ENCODE results near the gene TMEM117.

Gene TMEM117

GRCh38 chr12:43883748-43884147 lies 47.9 kb downstream of the TMEM117 start:
- peaks cover 0 to 4% of the 10 kb centered on the region in 2 experiments for H3K4me1 ChIP-seq (ENCODE audit: control insufficient read depth in 1 of 2, insufficient read depth in 2 of 2, low read length in 2 of 2)
- H4K8ac ChIP-seq (ENCODE audit: low read depth, low read length): no peak overlapping the region
- no peak overlapping the region for H3K4me2 ChIP-seq (ENCODE audit: low read length)
- no peaks in the 10 kb centered on the region for H3K79me2 ChIP-seq (ENCODE audit: control insufficient read depth, insufficient read depth, low read length, poor library complexity)
- no peak overlapping the region for H3K14ac ChIP-seq (ENCODE audit: low read length)
- H2AK5ac ChIP-seq (ENCODE audit: low read length): no peak overlapping the region
- DNase-seq: no peak
- H3K36me3 ChIP-seq (ENCODE audit: control insufficient read depth in 1 of 2, insufficient read depth in 2 of 2, low read length in 2 of 2): no peaks in the 10 kb centered on the region
- H2AFZ ChIP-seq (ENCODE audit: insufficient read depth, low read length, poor library complexity): no peak overlapping the region
- H4K12ac ChIP-seq (ENCODE audit: low read depth, low read length): no peak overlapping the region
- H3K23ac ChIP-seq (ENCODE audit: low read length): no peak overlapping the region
- H3K27me3 ChIP-seq (ENCODE audit: insufficient read depth, low read length): no peaks in the 10 kb centered on the region
- H3K79me1 ChIP-seq (ENCODE audit: low read length): no peaks in the 10 kb centered on the region
- H4K91ac ChIP-seq (ENCODE audit: low read depth, low read length): no peak overlapping the region
- H3K18ac ChIP-seq (ENCODE audit: low read length): no peak overlapping the region
- H2BK120ac ChIP-seq (ENCODE audit: insufficient read depth, low read length, poor library complexity): no peak overlapping the region
- H2BK12ac ChIP-seq (ENCODE audit: low read length): no peak overlapping the region
- H3K4me3 ChIP-seq (ENCODE audit: low read depth, low read length): no peak overlapping the region
- no peak overlapping the region for H2BK5ac ChIP-seq (ENCODE audit: low read depth, low read length, poor library complexity)
- no CpG with 5 or more reads among the region's 2 CpGs for WGBS (ENCODE audit: extremely low coverage, insufficient coverage, insufficient read length)
- no peak overlapping the region for H3K9ac ChIP-seq (ENCODE audit: low read length)
- no peak overlapping the region for H3K4ac ChIP-seq (ENCODE audit: low read depth, low read length)
- no peaks in the 10 kb centered on the region for H3K9me3 ChIP-seq (ENCODE audit: insufficient read depth, low read depth, low read length)
- no peak overlapping the region for H3K27ac ChIP-seq (ENCODE audit: low read depth, low read length)

GRCh38 chr12:43884683-43885410 lies 49.0 kb downstream of the TMEM117 start:
- H3K4me1 ChIP-seq (ENCODE audit: control insufficient read depth in 1 of 2, insufficient read depth in 2 of 2, low read length in 2 of 2): peaks cover 0 to 4% of the 10 kb centered on the region in 2 experiments
- no peaks in the 10 kb centered on the region for H3K9me3 ChIP-seq (ENCODE audit: insufficient read depth, low read depth, low read length)
- no peak overlapping the region for H4K8ac ChIP-seq (ENCODE audit: low read depth, low read length)
- no peak overlapping the region for H3K4ac ChIP-seq (ENCODE audit: low read depth, low read length)
- no peak overlapping the region for H3K18ac ChIP-seq (ENCODE audit: low read length)
- H2AFZ ChIP-seq (ENCODE audit: insufficient read depth, low read length, poor library complexity): no peak overlapping the region
- no peak overlapping the region for H3K14ac ChIP-seq (ENCODE audit: low read length)
- H4K12ac ChIP-seq (ENCODE audit: low read depth, low read length): no peak overlapping the region
- H3K4me2 ChIP-seq (ENCODE audit: low read length): no peak overlapping the region
- H3K4me3 ChIP-seq (ENCODE audit: low read depth, low read length): no peak overlapping the region
- no peak overlapping the region for H2BK5ac ChIP-seq (ENCODE audit: low read depth, low read length, poor library complexity)
- H3K27me3 ChIP-seq (ENCODE audit: insufficient read depth, low read length): no peaks in the 10 kb centered on the region
- H3K9ac ChIP-seq (ENCODE audit: low read length): no peak overlapping the region
- no peak overlapping the region for H2AK5ac ChIP-seq (ENCODE audit: low read length)
- no peak overlapping the region for H3K23ac ChIP-seq (ENCODE audit: low read length)
- no peak overlapping the region for H2BK120ac ChIP-seq (ENCODE audit: insufficient read depth, low read length, poor library complexity)
- no peak overlapping the region for H4K91ac ChIP-seq (ENCODE audit: low read depth, low read length)
- no peaks in the 10 kb centered on the region for H3K79me2 ChIP-seq (ENCODE audit: control insufficient read depth, insufficient read depth, low read length, poor library complexity)
- H2BK12ac ChIP-seq (ENCODE audit: low read length): no peak overlapping the region
- no peaks in the 10 kb centered on the region for H3K36me3 ChIP-seq (ENCODE audit: control insufficient read depth in 1 of 2, insufficient read depth in 2 of 2, low read length in 2 of 2)
- DNase-seq: no peak
- no CpG with 5 or more reads among the region's 8 CpGs for WGBS (ENCODE audit: extremely low coverage, insufficient coverage, insufficient read length)
- H3K79me1 ChIP-seq (ENCODE audit: low read length): no peaks in the 10 kb centered on the region
- no peak overlapping the region for H3K27ac ChIP-seq (ENCODE audit: low read depth, low read length)

GRCh38 chr12:43887397-43887796 lies 51.5 kb downstream of the TMEM117 start:
- Histone ChIP-seq H4K8ac (ENCODE audit: low read depth, low read length) (no peak overlapping the region), H3K4ac (ENCODE audit: low read depth, low read length) (no peak overlapping the region), H3K9ac (ENCODE audit: low read length) (no peak overlapping the region), H3K79me1 (ENCODE audit: low read length) (no peaks in the 10 kb centered on the region), H3K4me3 (ENCODE audit: low read depth, low read length) (no peak overlapping the region), H2AK5ac (ENCODE audit: low read length) (no peak overlapping the region), H4K91ac (ENCODE audit: low read depth, low read length) (no peak overlapping the region), H2BK120ac (ENCODE audit: insufficient read depth, low read length, poor library complexity) (no peak overlapping the region), H3K36me3 (ENCODE audit: control insufficient read depth in 1 of 2, insufficient read depth in 2 of 2, low read length in 2 of 2) (no peaks in the 10 kb centered on the region), H2BK12ac (ENCODE audit: low read length) (no peak overlapping the region), H3K14ac (ENCODE audit: low read length) (no peak overlapping the region), H3K4me1 (ENCODE audit: control insufficient read depth in 1 of 2, insufficient read depth in 2 of 2, low read length in 2 of 2) (peaks cover 0 to 4% of the 10 kb centered on the region in 2 experiments), H3K79me2 (ENCODE audit: control insufficient read depth, insufficient read depth, low read length, poor library complexity) (no peaks in the 10 kb centered on the region), H2AFZ (ENCODE audit: insufficient read depth, low read length, poor library complexity) (no peak overlapping the region), H3K9me3 (ENCODE audit: insufficient read depth, low read depth, low read length) (no peaks in the 10 kb centered on the region), H3K4me2 (ENCODE audit: low read length) (no peak overlapping the region), H2BK5ac (ENCODE audit: low read depth, low read length, poor library complexity) (no peak overlapping the region), H3K27ac (ENCODE audit: low read depth, low read length) (no peak overlapping the region), H3K18ac (ENCODE audit: low read length) (no peak overlapping the region), H4K12ac (ENCODE audit: low read depth, low read length) (no peak overlapping the region), H3K23ac (ENCODE audit: low read length) (no peak overlapping the region), H3K27me3 (ENCODE audit: insufficient read depth, low read length) (no peaks in the 10 kb centered on the region)
- no peak for DNase-seq
- WGBS (ENCODE audit: extremely low coverage, insufficient coverage, insufficient read length): no CpG with 5 or more reads among the region's 2 CpGs

DNA sequence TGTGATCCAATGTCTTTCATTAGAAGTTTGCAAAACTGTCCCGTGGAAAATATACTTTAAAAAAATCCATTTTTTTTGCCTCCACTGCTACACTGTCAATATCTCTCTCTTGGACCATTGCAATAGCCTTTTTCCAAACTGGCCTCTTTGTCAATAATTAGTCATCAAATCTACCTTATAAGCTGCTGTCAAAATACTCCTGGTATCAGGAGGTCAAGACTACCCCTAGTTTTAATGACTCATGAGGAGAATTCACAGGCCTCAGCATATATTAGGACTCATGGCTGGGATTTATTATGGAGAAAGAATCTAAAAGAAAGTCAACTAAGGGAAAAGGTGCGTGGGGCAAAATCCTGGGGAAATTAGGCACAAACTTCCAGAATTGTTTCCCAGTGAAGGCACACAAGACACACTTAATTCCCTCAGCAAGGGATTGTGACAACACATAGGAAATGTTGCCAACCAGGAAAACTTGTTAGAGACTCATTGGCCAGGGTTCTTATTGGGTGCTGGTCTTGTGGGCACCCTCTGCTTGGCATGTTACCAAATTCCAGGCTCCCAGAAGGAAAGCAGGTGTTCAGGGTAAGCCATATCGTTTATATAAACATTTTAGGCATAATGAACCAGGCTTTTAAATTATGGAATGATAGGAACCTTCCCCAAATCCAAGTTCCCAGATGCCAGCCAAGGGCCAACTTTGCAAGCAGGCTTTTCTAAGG lies 56.1 kb downstream of the TMEM117 start:
- Histone ChIP-seq H2BK120ac (ENCODE audit: insufficient read depth, low read length, poor library complexity) (no peak overlapping the region), H4K12ac (ENCODE audit: low read depth, low read length) (no peak overlapping the region), H3K4me3 (ENCODE audit: low read depth, low read length) (no peak overlapping the region), H2AK5ac (ENCODE audit: low read length) (no peak overlapping the region), H3K4ac (ENCODE audit: low read depth, low read length) (no peak overlapping the region), H3K14ac (ENCODE audit: low read length) (no peak overlapping the region), H3K27me3 (ENCODE audit: insufficient read depth, low read length) (no peaks in the 10 kb centered on the region), H2BK5ac (ENCODE audit: low read depth, low read length, poor library complexity) (no peak overlapping the region), H3K9ac (ENCODE audit: low read length) (no peak overlapping the region), H2AFZ (ENCODE audit: insufficient read depth, low read length, poor library complexity) (no peak overlapping the region), H3K4me2 (ENCODE audit: low read length) (no peak overlapping the region), H3K36me3 (ENCODE audit: control insufficient read depth in 1 of 2, insufficient read depth in 2 of 2, low read length in 2 of 2) (no peaks in the 10 kb centered on the region), H3K27ac (ENCODE audit: low read depth, low read length) (no peak overlapping the region), H2BK12ac (ENCODE audit: low read length) (no peak overlapping the region), H3K9me3 (ENCODE audit: insufficient read depth, low read depth, low read length) (no peaks in the 10 kb centered on the region), H4K91ac (ENCODE audit: low read depth, low read length) (no peak overlapping the region), H3K23ac (ENCODE audit: low read length) (no peak overlapping the region), H3K18ac (ENCODE audit: low read length) (no peak overlapping the region), H3K79me2 (ENCODE audit: control insufficient read depth, insufficient read depth, low read length, poor library complexity) (no peaks in the 10 kb centered on the region), H3K4me1 (ENCODE audit: control insufficient read depth in 1 of 2, insufficient read depth in 2 of 2, low read length in 2 of 2) (no peaks in the 10 kb centered on the region), H3K79me1 (ENCODE audit: low read length) (no peaks in the 10 kb centered on the region), H4K8ac (ENCODE audit: low read depth, low read length) (no peak overlapping the region)
- no CpG with 5 or more reads among the region's 3 CpGs for WGBS (ENCODE audit: extremely low coverage, insufficient coverage, insufficient read length)
- DNase-seq: no peak

All from trophoblast cell (in vitro differentiated cells and primary cell).